ENCODE data around the gene PAK1IP1. TPM values are rescaled to one million over a fixed set of nuclear protein-coding genes. Genes with fewer than 3 reads are reported as not detected.
"Not testable (repeated sequence)": the region's sequence is repeated elsewhere in the genome, so short reads cannot be mapped to it uniquely, and the experiment has no call there.

Gene PAK1IP1
- total RNA-seq, 1 donor from 2014 or later, result 18.1 TPM

DNA sequence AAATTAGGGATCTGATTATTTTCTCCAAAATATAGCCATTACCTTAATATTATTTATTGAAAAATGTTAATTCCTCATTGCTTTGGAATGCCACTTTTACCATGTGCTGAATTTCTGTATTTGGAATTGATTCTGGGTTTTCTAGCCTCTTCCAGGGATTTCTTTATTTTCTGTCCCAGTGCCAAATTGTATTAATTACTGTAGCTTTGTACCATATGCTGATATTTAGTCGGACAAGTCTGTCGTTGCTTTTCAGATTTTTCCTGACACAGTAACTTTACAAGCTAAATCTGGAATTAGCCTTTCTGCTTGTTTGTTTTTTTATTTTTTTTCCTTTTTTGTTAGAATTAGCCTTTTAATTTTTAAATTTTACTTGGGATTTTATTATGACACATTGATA, 42.0 kb downstream of the PAK1IP1 start:
- no peak for ATAC-seq (ENCODE audit: low read depth)
- Mint-ChIP-seq H3K36me3 (ENCODE audit: low read depth) (peaks cover 6% of the 10 kb centered on the region), H3K27ac (no peak overlapping the region), H3K4me3 (no peak overlapping the region), H3K4me1 (no peaks in the 10 kb centered on the region), H3K27me3 (no peaks in the 10 kb centered on the region), H3K9me3 (no peaks in the 10 kb centered on the region)
- ChIA-PET CTCF (no interaction called here), POLR2A (interaction anchor here (1.4 kb wide), 1 partner anchor 14 kb away, joined by 4 read pairs; the partner anchor contains the start of gene TMEM14C)
- TF ChIP-seq CTCF (IDR thresholded peaks at IDR 0.05), result no peak
- no peak for DNase-seq
- intact Hi-C loops (cut with micrococcal nuclease), result no loop called here

GRCh38 chr6:10740061-10740460, 45.3 kb downstream of the PAK1IP1 start:
- H3K27me3 Mint-ChIP-seq, result no peaks in the 10 kb centered on the region
- TF ChIP-seq CTCF (IDR thresholded peaks at IDR 0.05), result no peak
- H3K4me3 Mint-ChIP-seq, result no peak overlapping the region
- intact Hi-C loops (cut with micrococcal nuclease), result no loop called here
- no peak for DNase-seq
- CTCF ChIA-PET, result no interaction called here
- no peak for ATAC-seq (ENCODE audit: low read depth)
- H3K36me3 Mint-ChIP-seq (ENCODE audit: low read depth), result no peaks in the 10 kb centered on the region
- no peaks in the 10 kb centered on the region for H3K9me3 Mint-ChIP-seq
- H3K4me1 Mint-ChIP-seq, result no peaks in the 10 kb centered on the region
- no peak overlapping the region for H3K27ac Mint-ChIP-seq
- POLR2A ChIA-PET, result no interaction called here

- H3K36me3 Mint-ChIP-seq (ENCODE audit: low read depth); DNase-seq; ATAC-seq (ENCODE audit: low read depth); H3K4me1 Mint-ChIP-seq; CTCF ChIA-PET; intact Hi-C loops (cut with micrococcal nuclease); H3K27ac Mint-ChIP-seq; H3K9me3 Mint-ChIP-seq; POLR2A ChIA-PET; H3K4me3 Mint-ChIP-seq; H3K27me3 Mint-ChIP-seq: not testable (repeated sequence)
Measured at GRCh38 chr6:10741643-10742042, 46.9 kb downstream of the PAK1IP1 start.

DNA sequence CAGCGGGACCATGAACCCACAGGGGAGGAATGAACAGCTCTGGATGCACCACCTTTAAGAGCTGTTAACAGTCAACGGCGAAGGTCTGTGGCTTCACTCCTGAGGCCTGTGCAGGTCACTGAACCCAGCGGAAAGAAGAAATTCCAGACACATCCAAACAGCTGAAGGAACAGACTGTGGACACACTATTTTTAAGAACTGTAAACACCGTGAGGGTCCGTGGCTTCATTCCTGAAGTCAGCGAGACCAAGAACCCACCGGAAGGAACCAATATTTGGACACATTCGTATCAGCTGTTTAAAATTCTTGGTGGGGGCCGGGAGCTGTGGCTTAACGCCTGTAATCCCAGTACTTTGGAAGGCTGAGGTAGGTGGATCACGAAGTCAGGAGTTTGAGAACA, 47.5 kb downstream of the PAK1IP1 start:
- intact Hi-C loops (cut with micrococcal nuclease), result no loop called here
- Mint-ChIP-seq H3K27ac (no peak overlapping the region), H3K36me3 (ENCODE audit: low read depth) (no peaks in the 10 kb centered on the region), H3K9me3 (no peaks in the 10 kb centered on the region), H3K4me1 (peaks cover 6% of the 10 kb centered on the region), H3K27me3 (no peaks in the 10 kb centered on the region), H3K4me3 (no peak overlapping the region)
- TF ChIP-seq CTCF (IDR thresholded peaks at IDR 0.05), result no peak
- DNase-seq (no peak), ATAC-seq (ENCODE audit: low read depth) (no peak)
- ChIA-PET CTCF (no interaction called here), POLR2A (no interaction called here)

DNA sequence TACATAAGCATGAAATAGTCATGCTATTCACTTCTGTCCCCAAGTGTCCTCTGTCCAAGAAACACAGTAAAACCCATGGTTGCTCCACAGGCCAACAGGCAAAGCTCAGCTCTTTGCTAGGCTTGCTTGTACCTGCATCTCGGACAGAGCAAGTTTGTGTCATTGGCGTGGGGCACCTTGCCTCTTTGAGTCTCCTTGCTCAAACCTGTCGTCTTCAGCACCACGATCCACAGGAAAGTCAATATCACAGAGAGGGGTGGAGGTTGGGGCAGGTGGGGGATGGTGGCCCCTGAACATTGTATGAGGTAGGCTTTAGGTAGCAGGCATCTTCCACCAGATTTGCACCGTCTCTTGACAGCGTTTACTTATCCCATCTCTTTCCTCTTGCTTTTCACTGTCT, 48.7 kb downstream of the PAK1IP1 start:
- ChIA-PET POLR2A (no interaction called here), CTCF (no interaction called here)

More for the DNA sequence above, 48.7 kb downstream of the PAK1IP1 start:
- no peaks in the 10 kb centered on the region for H3K9me3 Mint-ChIP-seq
- DNase-seq (no peak), ATAC-seq (ENCODE audit: low read depth) (no peak)
- intact Hi-C loops (cut with micrococcal nuclease), result no loop called here
- no peaks in the 10 kb centered on the region for H3K27me3 Mint-ChIP-seq
- H3K27ac Mint-ChIP-seq, result no peak overlapping the region
- H3K4me3 Mint-ChIP-seq, result no peak overlapping the region
- TF ChIP-seq CTCF (IDR thresholded peaks at IDR 0.05), result no peak
- peaks cover 14% of the 10 kb centered on the region for H3K4me1 Mint-ChIP-seq
- peaks cover 5% of the 10 kb centered on the region for H3K36me3 Mint-ChIP-seq (ENCODE audit: low read depth)
